ENCODE results near the gene SRR. TPM values are rescaled to one million over a fixed set of nuclear protein-coding genes. Genes with fewer than 3 reads are reported as not detected.

SRR gene
- total and polyA plus RNA-seq, 4 donors: 2.9 to 10.3 (median 4.3) TPM

DNA sequence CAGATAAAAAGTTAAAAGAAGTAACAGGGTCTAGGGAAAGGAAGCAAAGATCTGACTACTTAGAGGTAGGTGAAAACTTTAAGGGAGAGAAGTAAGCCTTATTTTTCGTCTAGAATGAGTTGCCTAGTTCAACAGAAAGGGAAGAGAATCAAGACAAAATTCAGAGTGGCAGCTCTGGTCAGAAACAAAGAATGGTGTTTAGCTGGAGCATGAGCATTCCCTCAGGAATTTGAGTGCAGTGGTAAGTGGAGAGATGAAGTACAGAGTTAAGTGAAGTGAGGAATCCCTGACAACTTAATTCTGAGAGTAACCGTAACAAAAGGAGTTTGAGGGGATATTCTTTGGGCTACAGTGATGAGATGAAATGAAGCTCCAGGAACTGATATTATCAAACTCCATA is 11.7 kb upstream of the SRR start:
- peaks cover 8 to 70% (median 35%) of the 10 kb centered on the region in 4 donors for H3K36me3 ChIP-seq (ENCODE audit: control insufficient read depth in 4 of 4, insufficient read depth in 3 of 4, low read depth in 1 of 4, low read length in 3 of 4)
- no peak overlapping the region for H3K27ac ChIP-seq (ENCODE audit: low read depth in 1 of 2, low read length in 2 of 2)
- no peaks in the 10 kb centered on the region for H3K9me3 ChIP-seq (ENCODE audit: control insufficient read depth in 4 of 4, low read length in 3 of 4)
- TF ChIP-seq SP1 (IDR thresholded peaks at IDR 0.05) (no peak), GABPA (IDR thresholded peaks at IDR 0.05 in 1 of 2, conservative IDR thresholded peaks at IDR 0.05 in 1 of 2) (no peak), JUND (IDR thresholded peaks at IDR 0.05) (no peak), YY1 (IDR thresholded peaks at IDR 0.05) (no peak), RAD21 (IDR thresholded peaks at IDR 0.05) (no peak)
- TF ChIP-seq, protein P1, sequence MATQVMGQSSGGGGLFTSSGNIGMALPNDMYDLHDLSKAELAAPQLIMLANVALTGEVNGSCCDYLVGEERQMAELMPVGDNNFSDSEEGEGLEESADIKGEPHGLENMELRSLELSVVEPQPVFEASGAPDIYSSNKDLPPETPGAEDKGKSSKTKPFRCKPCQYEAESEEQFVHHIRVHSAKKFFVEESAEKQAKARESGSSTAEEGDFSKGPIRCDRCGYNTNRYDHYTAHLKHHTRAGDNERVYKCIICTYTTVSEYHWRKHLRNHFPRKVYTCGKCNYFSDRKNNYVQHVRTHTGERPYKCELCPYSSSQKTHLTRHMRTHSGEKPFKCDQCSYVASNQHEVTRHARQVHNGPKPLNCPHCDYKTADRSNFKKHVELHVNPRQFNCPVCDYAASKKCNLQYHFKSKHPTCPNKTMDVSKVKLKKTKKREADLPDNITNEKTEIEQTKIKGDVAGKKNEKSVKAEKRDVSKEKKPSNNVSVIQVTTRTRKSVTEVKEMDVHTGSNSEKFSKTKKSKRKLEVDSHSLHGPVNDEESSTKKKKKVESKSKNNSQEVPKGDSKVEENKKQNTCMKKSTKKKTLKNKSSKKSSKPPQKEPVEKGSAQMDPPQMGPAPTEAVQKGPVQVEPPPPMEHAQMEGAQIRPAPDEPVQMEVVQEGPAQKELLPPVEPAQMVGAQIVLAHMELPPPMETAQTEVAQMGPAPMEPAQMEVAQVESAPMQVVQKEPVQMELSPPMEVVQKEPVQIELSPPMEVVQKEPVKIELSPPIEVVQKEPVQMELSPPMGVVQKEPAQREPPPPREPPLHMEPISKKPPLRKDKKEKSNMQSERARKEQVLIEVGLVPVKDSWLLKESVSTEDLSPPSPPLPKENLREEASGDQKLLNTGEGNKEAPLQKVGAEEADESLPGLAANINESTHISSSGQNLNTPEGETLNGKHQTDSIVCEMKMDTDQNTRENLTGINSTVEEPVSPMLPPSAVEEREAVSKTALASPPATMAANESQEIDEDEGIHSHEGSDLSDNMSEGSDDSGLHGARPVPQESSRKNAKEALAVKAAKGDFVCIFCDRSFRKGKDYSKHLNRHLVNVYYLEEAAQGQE (IDR thresholded peaks at IDR 0.05): no peak
- TF ChIP-seq, protein P2, sequence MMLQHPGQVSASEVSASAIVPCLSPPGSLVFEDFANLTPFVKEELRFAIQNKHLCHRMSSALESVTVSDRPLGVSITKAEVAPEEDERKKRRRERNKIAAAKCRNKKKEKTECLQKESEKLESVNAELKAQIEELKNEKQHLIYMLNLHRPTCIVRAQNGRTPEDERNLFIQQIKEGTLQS (IDR thresholded peaks at IDR 0.05): no peak
- no peak overlapping the region for H3K4me3 ChIP-seq (ENCODE audit: low read depth in 1 of 3, low read length in 3 of 3)
- no peak overlapping the region for H3K9ac ChIP-seq (ENCODE audit: low read depth in 1 of 2, low read length in 2 of 2)
- WGBS: 93% methylated on average over 2 of the region's 2 CpGs
- H3K4me1 ChIP-seq (ENCODE audit: control insufficient read depth in 4 of 4, insufficient read depth in 4 of 4, low read length in 3 of 4): no peaks in the 10 kb centered on the region
- no peak for DNase-seq (ENCODE audit: low spot score)
- no peaks in the 10 kb centered on the region for H3K27me3 ChIP-seq (ENCODE audit: control insufficient read depth in 4 of 4, insufficient read depth in 4 of 4, low read length in 3 of 4)

DNA sequence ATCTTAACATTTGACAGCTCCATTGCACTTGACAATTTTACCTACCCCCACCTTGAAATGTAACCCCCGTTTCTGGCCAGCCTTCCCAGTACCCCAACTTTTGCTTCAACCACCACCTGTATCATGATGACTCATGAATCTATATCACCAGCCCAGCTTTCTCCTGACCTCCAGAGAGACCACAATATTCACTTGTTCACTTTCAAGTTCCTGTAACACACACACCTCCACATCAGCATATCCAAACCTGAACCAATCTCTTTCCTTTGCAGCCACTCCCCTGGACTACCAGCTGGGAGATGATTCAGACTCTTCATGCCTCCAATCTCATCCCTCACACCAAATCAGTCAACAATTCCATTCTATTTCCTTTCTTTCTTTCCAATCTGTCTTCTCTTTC is 8.2 kb upstream of the SRR start:
- Histone ChIP-seq H3K36me3 (ENCODE audit: control insufficient read depth in 4 of 4, insufficient read depth in 3 of 4, low read depth in 1 of 4, low read length in 3 of 4) (peaks cover 5 to 70% (median 29%) of the 10 kb centered on the region in 4 donors), H3K4me3 (ENCODE audit: low read depth in 1 of 3, low read length in 3 of 3) (no peak overlapping the region)

More for the DNA sequence above, 8.2 kb upstream of the SRR start:
- DNase-seq (ENCODE audit: low spot score): no peak
- TF ChIP-seq, protein P3, sequence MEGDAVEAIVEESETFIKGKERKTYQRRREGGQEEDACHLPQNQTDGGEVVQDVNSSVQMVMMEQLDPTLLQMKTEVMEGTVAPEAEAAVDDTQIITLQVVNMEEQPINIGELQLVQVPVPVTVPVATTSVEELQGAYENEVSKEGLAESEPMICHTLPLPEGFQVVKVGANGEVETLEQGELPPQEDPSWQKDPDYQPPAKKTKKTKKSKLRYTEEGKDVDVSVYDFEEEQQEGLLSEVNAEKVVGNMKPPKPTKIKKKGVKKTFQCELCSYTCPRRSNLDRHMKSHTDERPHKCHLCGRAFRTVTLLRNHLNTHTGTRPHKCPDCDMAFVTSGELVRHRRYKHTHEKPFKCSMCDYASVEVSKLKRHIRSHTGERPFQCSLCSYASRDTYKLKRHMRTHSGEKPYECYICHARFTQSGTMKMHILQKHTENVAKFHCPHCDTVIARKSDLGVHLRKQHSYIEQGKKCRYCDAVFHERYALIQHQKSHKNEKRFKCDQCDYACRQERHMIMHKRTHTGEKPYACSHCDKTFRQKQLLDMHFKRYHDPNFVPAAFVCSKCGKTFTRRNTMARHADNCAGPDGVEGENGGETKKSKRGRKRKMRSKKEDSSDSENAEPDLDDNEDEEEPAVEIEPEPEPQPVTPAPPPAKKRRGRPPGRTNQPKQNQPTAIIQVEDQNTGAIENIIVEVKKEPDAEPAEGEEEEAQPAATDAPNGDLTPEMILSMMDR (IDR thresholded peaks at IDR 0.05; ENCODE audit: low read depth, low read length, missing input control): no peak
- TF ChIP-seq FOXA2 (IDR thresholded peaks at IDR 0.05) (no peak), RAD21 (IDR thresholded peaks at IDR 0.05) (no peak), EGR1 (IDR thresholded peaks at IDR 0.05; ENCODE audit: low read depth in 2 of 2) (no peak), HNF4A (conservative IDR thresholded peaks at IDR 0.05) (no peak), GABPA (IDR thresholded peaks at IDR 0.05 in 1 of 2, conservative IDR thresholded peaks at IDR 0.05 in 1 of 2) (no peak), JUND (IDR thresholded peaks at IDR 0.05) (no peak), SP1 (IDR thresholded peaks at IDR 0.05) (no peak), NR2F2 (IDR thresholded peaks at IDR 0.05) (no peak), FOXA1 (IDR thresholded peaks at IDR 0.05) (no peak), HNF4G (IDR thresholded peaks at IDR 0.05) (no peak), TAF1 (conservative IDR thresholded peaks at IDR 0.05) (no peak), RXRA (IDR thresholded peaks at IDR 0.05) (no peak)
- TF ChIP-seq, protein P4, sequence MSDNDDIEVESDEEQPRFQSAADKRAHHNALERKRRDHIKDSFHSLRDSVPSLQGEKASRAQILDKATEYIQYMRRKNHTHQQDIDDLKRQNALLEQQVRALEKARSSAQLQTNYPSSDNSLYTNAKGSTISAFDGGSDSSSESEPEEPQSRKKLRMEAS (IDR thresholded peaks at IDR 0.05): no peak
- TF ChIP-seq, protein P5, sequence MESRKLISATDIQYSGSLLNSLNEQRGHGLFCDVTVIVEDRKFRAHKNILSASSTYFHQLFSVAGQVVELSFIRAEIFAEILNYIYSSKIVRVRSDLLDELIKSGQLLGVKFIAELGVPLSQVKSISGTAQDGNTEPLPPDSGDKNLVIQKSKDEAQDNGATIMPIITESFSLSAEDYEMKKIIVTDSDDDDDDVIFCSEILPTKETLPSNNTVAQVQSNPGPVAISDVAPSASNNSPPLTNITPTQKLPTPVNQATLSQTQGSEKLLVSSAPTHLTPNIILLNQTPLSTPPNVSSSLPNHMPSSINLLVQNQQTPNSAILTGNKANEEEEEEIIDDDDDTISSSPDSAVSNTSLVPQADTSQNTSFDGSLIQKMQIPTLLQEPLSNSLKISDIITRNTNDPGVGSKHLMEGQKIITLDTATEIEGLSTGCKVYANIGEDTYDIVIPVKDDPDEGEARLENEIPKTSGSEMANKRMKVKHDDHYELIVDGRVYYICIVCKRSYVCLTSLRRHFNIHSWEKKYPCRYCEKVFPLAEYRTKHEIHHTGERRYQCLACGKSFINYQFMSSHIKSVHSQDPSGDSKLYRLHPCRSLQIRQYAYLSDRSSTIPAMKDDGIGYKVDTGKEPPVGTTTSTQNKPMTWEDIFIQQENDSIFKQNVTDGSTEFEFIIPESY (IDR thresholded peaks at IDR 0.05): no peak
- TF ChIP-seq, protein P2 (IDR thresholded peaks at IDR 0.05): no peak
- TF ChIP-seq, protein P1 (IDR thresholded peaks at IDR 0.05): no peak
- Histone ChIP-seq H3K27ac (ENCODE audit: low read depth in 1 of 2, low read length in 2 of 2) (no peak overlapping the region), H3K9me3 (ENCODE audit: control insufficient read depth in 4 of 4, low read length in 3 of 4) (no peaks in the 10 kb centered on the region), H3K27me3 (ENCODE audit: control insufficient read depth in 4 of 4, insufficient read depth in 4 of 4, low read length in 3 of 4) (no peaks in the 10 kb centered on the region), H3K4me1 (ENCODE audit: control insufficient read depth in 4 of 4, insufficient read depth in 4 of 4, low read length in 3 of 4) (no peaks in the 10 kb centered on the region), H3K9ac (ENCODE audit: low read depth in 1 of 2, low read length in 2 of 2) (no peak overlapping the region)
- 88% methylated on average over 1 of the region's 1 CpG for WGBS
